Peyer's patch (tissue), 4 donors: ENCODE results near the gene KLHDC7B. TPM values are rescaled to one million over a fixed set of nuclear protein-coding genes. Genes with fewer than 3 reads are reported as not detected.

Experiments used
- DNase-seq, 3 donors: peaks; one replicate each; pipeline ENCODE4 v3.0.0-alpha.2; 2017 to 2019
- H3K27ac ChIP-seq, 4 donors: fragments of 200-600 bp; sonication (generic); one replicate each; pipeline ENCODE4 v1.5.1; 2016 to 2019
- H3K27me3 ChIP-seq, 2 donors: fragments of 200-600 bp; sonication (generic); one replicate each; pipeline ENCODE4 v1.5.1; 2019
- H3K36me3 ChIP-seq, 3 donors: fragments of 200-600 bp; sonication (generic); one replicate each; pipeline ENCODE4 v1.5.1; 2016 to 2019
- H3K4me1 ChIP-seq, 4 donors: fragments of 200-600 bp; sonication (generic); one replicate each; pipeline ENCODE4 v1.5.1; 2016 to 2019
- H3K4me3 ChIP-seq, 4 donors: fragments of 200-600 bp; sonication (generic); 1 replicate in 3 of 4; 2 replicates in 1 of 4; pipeline ENCODE4 v1.5.1; 2016 to 2019; ENCODE audit warnings: mild to moderate bottlenecking in 1 of 4
- H3K9me3 ChIP-seq, 4 donors: fragments of 200-600 bp; sonication (generic); one replicate each; pipeline ENCODE4 v1.5.1; 2016 to 2019; ENCODE audit warnings: mild to moderate bottlenecking in 1 of 4
- CTCF ChIP-seq, 6 experiments: fragments of 450-650 bp in 4 of 6; fragments of 200-600 bp in 2 of 6; sonication (generic) in 1 of 6; IDR thresholded peaks; one replicate each; pipeline ENCODE4 v1.5.1; 2017 to 2019; ENCODE audit warnings: antibody characterized with exemption in 6 of 6, mild to moderate bottlenecking in 3 of 6, moderate library complexity in 1 of 6
- POLR2A ChIP-seq, 2 donors: fragments of 450-650 bp; IDR thresholded peaks; one replicate each; pipeline ENCODE4 v1.5.1; 2017; ENCODE audit warnings: antibody characterized with exemption in 2 of 2, mild to moderate bottlenecking in 2 of 2, moderate library complexity in 2 of 2
- total RNA-seq, 4 donors: library from RNA; depleted of rRNA; stranded (reverse); fragments of >200 nt; gene quantifications; one replicate each; pipeline ENCODE4 v1.1.0, GENCODE V29; 2016

Gene KLHDC7B
- total RNA-seq, 4 donors from 2014 or later, result 1.1 TPM; not detected in 3

GRCh38 chr22:50525858-50526107, 19.9 kb upstream of the KLHDC7B start:
- Histone ChIP-seq H3K27me3 (no peaks in the 10 kb centered on the region), H3K9me3 (no peaks in the 10 kb centered on the region), H3K27ac (peak overlapping the region; percentile 93 to 100 (median 97)), H3K36me3 (peaks cover 0 to 33% (median 0%) of the 10 kb centered on the region in 3 donors), H3K4me1 (peaks cover 6 to 59% (median 22%) of the 10 kb centered on the region in 4 donors), H3K4me3 (peak overlapping the region; percentile 74 to 82 (median 78))
- no peak for DNase-seq
- no peak for TF ChIP-seq POLR2A (IDR thresholded peaks at IDR 0.05)
- no peak for TF ChIP-seq CTCF (IDR thresholded peaks at IDR 0.05)

GRCh38 chr22:50526108-50526833, 19.4 kb upstream of the KLHDC7B start:
- Histone ChIP-seq H3K27me3 (no peaks in the 10 kb centered on the region), H3K27ac (peak overlapping the region; percentile 93 to 100 (median 97)), H3K4me3 (peak overlapping the region; percentile 74 to 82 (median 78)), H3K4me1 (peaks cover 6 to 59% (median 22%) of the 10 kb centered on the region in 4 donors), H3K9me3 (no peaks in the 10 kb centered on the region), H3K36me3 (peaks cover 0 to 29% (median 0%) of the 10 kb centered on the region in 3 donors)
- DNase-seq, result peak; percentile 84 to 93 (median 89)
- TF ChIP-seq CTCF (IDR thresholded peaks at IDR 0.05), result peak; percentile 65 to 95 (median 74)
- peak in 1 of 2 donors; percentile 36 for TF ChIP-seq POLR2A (IDR thresholded peaks at IDR 0.05)

- no peaks in the 10 kb centered on the region for H3K9me3 ChIP-seq
- no peaks in the 10 kb centered on the region for H3K27me3 ChIP-seq
- H3K4me3 ChIP-seq, result peak overlapping the region; percentile 74 to 82 (median 78)
- no peak for TF ChIP-seq CTCF (IDR thresholded peaks at IDR 0.05)
- TF ChIP-seq POLR2A (IDR thresholded peaks at IDR 0.05), result no peak
- H3K4me1 ChIP-seq, result peaks cover 6 to 60% (median 23%) of the 10 kb centered on the region in 4 donors
- peaks cover 0 to 20% (median 0%) of the 10 kb centered on the region in 3 donors for H3K36me3 ChIP-seq
- peak in 2 of 3 donors; percentile 61 to 79 for DNase-seq
- H3K27ac ChIP-seq, result peak overlapping the region; percentile 93 to 100 (median 97)
Observed at GRCh38 chr22:50526834-50527801, 18.6 kb upstream of the KLHDC7B start.

GRCh38 chr22:50527921-50528681, 17.6 kb upstream of the KLHDC7B start:
- H3K9me3 ChIP-seq, result no peaks in the 10 kb centered on the region
- H3K27ac ChIP-seq, result peak overlapping the region; percentile 97 to 100 (median 98)
- no peak for DNase-seq
- peaks cover 0 to 10% (median 0%) of the 10 kb centered on the region in 3 donors for H3K36me3 ChIP-seq
- TF ChIP-seq CTCF (IDR thresholded peaks at IDR 0.05), result no peak
- no peak for TF ChIP-seq POLR2A (IDR thresholded peaks at IDR 0.05)
- no peaks in the 10 kb centered on the region for H3K27me3 ChIP-seq
- peak overlapping the region in 1 of 4 donors; percentile 76 for H3K4me3 ChIP-seq
- H3K4me1 ChIP-seq, result peaks cover 6 to 65% (median 24%) of the 10 kb centered on the region in 4 donors
